Lung microvascular endothelial cell (primary cell): ENCODE data around the gene NPFF. TPM values are rescaled to one million over a fixed set of nuclear protein-coding genes. Genes with fewer than 3 reads are reported as not detected.
"Not testable (repeated sequence)": the region's sequence is repeated elsewhere in the genome, so short reads cannot be mapped to it uniquely, and the experiment has no call there.

Experiments used
- DNase-seq, 2 donors: peaks; one replicate each; pipeline versions ENCODE4 v3.0.0 to v3.0.0-alpha.2; 2010; ENCODE audit warnings: low read depth in 2 of 2
- total RNA-seq: library from RNA; depleted of rRNA; stranded (reverse); fragments of >200 nt; gene quantifications from 2 replicates; pipeline ENCODE4 v1.2.1, GENCODE V29; 2014

Gene NPFF, protein sequence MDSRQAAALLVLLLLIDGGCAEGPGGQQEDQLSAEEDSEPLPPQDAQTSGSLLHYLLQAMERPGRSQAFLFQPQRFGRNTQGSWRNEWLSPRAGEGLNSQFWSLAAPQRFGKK
- total RNA-seq: not detected in 2 replicates

DNA sequence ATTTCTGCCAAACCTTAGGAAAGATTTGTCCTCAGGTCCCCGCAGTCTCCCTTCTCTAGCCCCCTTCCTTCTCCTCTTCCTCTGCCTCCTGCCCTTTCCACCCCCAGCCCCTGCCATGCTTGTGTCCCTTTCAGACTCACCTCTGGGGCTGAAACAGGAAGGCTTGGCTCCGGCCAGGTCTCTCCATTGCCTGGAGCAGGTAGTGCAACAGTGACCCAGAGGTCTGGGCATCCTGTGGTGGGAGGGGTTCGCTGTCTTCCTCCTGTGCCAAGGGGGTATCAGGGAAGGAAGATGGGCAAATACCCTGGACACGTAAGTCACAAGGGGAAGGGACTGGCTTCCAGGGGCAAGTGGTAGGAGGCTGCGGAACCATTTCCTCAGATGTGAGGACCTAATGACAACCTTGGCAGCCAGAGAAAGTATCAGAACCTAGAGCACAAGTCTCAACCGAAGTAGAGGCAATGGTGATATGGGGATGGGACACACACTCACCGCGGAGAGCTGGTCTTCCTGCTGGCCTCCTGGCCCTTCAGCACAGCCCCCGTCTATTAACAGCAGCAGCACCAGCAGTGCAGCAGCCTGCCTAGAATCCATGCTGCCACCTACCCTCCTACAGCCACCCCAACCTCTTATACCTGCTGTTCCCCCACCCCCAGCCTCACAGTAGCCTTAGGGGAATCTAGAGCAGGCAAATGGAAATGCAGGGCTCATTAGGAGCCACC is at the start of gene NPFF:
Gene NPFF, minus strand, starts transcription at position 604 of the 722 bp plus-strand sequence. Its CDS starts 10 bp downstream, at position 594.
- DNase-seq: no peak

DNA sequence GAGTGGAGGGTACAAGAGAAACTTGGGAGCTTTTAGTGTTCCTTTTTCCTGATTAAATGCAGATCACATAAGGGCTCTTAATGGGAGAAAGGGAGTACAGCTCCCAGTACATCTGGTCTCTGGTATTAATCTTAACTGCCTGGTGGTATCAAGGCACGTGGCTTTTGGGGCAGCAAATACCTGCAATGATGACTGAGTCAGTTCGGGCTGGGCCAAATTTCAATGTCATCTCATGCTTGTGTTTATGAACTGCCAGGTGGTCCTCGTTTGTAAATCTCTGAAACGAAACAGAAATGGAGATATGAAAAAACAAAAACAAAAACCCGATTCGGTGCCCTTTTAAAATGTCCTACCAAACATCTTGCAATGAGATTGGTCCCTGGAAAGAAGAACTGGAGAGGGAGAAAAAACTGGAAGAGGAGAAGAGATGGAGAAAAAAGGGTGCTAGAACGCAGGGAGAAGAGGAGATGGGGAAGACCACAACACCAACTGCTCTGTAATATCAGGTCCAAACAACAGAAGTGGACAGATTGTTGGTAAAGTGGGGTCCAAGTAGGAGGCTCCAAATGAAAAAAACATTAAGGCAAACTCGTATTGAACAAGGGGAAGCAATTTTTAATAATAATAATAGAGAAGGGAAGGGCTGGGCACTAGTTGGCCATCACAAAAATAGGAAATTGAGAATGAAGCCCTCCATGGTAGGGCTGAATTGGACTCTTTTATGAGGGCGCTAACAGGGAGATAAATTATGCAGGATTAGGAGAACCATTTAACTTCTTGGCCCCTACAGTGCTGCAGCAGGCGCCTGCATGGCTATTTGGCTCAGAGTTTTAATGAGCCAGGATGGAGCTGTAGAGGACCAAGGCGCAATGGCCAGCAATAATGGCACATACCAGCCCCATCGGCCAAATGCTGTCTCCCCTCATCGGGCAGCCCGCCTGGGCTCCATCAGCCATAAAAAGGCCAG is 45.4 kb upstream of the NPFF start:
- no peak for DNase-seq

DNA sequence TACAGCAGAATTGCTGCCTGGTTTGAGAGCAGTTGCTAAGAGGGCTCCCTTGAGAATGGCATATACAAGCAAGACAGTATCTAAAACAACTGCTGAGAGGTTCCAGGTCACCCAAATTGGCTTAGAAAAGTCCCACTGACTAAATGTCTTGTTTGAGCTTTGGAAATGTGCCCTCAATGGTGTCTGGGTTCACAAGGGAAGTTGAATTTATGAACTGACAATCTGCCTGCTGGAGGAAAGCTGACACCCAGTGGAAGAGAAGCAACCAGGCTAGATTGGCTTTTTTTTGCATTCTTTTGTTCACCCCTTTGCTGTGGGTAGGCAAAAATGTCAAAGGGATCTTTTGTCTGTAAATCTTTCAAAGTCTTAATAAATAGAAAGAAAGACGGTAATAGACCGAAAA is 44.6 kb upstream of the NPFF start:
- no peak for DNase-seq

DNA sequence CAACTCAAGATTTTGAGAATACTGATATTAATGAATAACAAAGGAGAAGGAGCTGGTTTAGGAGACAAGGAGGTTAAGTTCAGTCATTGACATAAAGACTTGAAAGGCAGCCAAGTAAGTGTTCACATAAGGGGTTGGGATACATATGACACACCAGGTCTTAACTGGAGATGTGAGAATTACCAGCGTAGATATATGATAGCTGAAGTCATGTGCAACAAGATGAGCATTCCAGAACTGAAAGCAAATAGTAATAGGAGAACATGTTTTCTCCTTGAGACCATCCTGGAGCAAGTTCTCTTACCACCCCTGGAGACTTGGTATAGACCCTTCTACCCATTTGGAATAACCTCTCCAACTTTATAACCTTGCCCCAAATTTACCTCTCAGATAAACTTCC is 43.3 kb upstream of the NPFF start:
- DNase-seq: peak in 1 of 2 donors; percentile 33

DNA sequence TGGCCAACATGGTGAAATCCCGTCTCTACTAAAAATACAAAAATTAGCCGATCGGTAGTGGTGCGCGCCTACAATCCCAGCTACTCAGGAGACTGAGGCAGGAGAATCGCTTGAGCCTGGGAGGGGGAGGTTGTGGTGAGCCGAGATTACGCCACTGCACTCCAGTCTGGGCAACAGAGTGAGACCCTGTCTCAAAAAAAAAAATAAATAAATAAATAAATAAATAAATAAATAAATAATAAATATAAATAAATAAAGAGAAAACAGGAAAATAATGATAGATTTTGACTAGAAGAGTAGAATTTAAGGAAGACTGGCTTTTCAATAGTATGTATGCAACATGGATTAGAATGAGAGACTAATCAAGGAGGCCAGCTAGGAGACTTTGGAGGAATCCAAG is 42.8 kb upstream of the NPFF start:
- not testable (repeated sequence) for DNase-seq

DNA sequence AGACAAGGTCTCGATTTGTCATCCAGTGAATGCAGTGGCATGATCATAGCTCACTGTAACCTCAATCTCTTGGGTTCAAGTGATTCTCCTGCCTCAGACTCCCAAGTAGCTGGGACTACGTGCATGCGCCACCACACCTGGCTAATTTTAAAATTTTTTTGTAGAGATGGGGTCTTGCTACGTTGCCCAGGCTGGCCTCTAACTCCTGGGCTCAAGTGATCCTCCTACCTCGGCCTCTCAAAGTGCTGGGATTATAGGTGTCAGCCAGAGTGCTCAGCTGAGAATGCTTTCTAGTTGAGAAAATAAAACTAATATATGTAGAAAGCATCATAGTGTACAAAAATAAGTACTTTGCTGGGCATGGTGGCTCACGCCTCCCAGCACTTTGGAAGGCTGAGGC is 41.1 kb upstream of the NPFF start:
- DNase-seq: not testable (repeated sequence)

DNA sequence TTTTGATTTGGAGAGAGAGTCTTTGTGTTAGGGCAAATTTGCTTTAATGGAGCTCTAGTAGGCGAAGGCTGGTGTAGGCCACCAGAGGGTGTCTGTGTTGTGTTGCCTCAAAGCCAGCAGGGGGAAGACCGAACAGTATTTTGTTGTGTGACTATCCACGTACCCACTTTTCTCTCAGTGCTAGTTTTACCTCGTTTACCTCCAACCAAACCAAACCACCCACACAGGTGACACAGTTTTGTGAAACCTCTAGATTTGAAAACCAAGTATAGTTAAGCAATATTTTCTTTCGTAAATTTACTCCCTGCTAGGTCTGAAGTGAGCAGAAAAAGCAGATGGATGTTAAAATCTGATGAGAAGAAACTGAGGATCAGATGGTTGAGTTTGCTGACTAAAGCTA is 36.3 kb upstream of the NPFF start:
- peak; percentile 87 to 88 for DNase-seq

DNA sequence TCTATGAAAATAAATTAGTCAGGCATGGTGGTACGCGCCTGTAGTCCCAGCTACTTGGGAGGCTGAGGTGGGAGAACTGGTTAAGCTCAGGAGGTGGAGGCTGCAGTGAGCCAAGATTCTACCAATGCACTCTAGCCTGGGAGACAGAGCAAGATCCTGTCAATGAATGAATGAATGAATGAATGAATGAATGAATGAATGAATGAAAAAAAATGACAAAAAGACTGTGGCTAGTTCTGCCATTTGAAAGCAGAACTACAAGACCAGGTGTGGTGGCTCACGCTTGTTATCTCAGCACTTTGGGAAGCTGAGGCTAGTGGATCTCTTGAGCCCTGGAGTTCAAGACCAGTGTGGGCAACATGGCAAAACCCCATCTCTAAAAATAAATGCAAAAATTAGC is 32.2 kb upstream of the NPFF start:
- DNase-seq: no peak

DNA sequence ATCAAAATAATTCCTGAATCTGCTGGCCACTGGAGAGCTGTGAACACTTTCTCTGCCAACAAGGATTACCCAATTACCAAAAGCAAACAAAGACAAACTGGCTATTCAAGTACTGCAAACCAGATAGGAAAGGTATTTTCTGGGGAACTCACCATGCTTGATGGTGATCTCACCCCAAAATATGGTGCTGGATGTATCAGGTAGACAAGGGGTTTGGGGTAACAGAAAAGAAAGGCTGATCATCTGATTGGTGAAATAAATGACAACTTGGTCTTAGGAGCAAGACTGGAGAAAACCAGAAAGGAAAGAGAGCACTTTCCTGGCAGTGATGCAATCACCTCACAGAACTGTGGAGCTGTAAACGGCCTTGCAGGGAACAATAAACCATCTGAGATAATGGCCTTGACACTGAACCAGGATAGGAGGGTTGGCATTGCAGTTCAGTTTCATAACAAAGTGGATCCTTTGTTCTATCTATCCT is 31.0 kb upstream of the NPFF start:
- peak; percentile 40 to 58 for DNase-seq

DNA sequence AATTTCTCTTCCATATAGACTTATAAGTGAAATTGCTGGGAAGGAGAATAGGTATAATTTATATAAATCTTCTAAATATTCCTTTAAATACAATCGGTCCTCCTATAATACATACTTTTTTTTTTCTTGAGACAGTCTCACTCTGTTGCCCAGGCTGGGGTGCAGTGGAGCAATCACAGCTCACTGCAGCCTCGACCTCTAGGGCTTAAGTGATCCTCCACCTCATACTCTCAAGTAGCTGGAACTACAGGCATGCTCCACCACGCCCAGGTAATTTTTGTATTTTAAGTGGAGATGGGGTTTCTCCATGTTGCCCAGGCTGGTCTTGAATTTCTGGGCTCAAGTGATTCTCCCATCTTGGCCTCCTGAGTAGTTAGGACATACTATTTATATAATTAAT is 29.7 kb upstream of the NPFF start:
- no peak for DNase-seq

DNA sequence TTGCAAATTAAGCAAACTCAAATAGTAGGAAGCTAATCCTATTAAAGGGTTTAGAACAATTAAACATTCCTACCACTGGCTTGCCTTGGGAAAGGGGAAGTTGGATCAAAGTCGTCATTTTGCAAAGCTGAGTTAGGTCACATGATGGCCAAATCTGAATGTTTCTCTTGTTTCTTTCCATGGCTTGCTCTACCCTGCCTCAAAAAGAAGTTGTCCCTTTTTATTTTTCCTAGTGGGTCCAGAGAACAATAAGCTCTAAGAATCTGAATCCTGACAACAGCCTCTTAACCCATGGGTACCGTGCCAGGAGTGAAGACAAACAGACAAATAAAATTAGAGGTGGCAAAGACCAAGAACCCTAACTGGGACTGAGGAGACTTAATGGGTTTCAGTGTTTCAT is 26.2 kb upstream of the NPFF start:
- no peak for DNase-seq

DNA sequence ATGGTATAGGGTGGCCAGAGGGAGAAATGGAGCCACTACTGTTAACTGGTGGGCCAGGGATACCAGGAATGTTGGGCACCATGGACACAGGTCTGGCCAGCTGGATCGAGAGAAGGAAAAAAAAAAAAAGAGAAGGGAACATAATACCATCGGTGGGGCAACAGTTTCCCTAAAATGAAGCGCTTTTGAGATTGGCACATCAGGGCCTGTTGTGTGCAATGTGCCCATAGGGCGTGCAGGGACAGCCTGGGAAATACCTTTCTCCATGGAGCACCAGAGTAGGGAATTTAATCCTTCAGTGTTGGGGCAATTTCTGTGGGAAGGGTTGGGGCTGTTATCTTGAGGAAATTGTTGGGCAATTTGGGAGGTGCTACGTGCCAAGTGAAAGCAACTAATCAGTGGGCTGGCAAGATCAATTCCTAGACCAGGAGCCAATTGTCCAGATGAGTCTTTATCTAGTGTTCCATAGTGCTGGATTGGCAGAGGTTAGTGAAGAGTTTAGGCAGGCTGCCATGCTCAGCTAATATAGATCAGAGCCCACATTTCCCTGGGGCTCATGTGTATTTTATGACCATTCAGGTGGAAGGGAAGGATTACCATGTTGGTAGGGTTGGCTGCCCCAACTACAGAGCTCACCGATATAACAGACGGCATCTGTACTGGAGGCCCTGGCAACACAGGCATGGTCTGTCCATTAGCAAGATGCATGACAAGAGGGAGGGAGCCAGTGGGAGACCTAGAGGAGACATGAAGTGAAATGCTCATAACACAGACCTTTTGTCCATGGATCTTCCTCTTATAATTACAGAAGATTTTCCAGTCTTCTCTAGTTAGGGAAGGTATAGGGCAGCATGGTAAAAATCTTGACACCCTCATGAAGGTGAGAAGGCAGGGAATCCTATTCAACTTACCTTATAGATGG is 25.5 kb upstream of the NPFF start:
- DNase-seq: no peak

DNA sequence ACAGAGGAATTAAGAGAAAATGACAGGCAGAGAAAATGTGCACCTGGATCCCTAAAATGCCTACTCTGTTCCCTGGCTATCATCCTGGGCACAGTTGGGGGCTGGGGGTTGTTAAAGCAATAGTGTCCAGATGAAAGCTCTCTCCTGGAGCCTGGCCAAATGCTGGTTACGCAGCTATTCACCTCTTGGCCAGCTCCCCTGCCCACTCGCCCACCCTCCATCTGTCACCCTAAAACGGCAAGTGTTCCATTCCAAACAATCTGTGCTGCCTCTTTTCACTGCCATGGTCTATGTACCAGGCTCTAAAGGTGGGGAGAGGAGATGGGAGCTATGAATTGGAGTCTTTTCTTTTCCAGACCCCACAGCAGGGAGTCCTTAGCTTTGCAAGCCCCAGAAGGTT is 24.7 kb upstream of the NPFF start:
- no peak for DNase-seq

DNA sequence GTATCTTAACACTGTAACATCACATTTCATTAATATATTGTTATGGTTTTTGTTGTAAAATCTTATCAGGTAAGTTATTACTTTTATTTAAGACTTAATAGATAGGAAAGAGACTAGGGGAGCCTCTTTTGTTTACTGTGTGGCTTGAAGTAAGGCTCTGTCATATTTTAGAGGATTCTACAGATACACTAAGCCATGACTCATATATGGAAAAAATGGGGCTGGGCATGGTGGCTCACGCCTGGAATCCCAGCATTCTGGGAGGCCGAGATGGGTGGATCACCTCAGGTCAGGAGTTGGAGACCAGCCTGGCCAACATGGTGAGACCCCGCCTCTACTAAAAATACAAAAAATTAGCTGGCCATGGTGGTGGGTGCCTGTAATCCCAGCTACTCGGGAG is 23.6 kb upstream of the NPFF start:
- peak in 1 of 2 donors; percentile 29 for DNase-seq

DNA sequence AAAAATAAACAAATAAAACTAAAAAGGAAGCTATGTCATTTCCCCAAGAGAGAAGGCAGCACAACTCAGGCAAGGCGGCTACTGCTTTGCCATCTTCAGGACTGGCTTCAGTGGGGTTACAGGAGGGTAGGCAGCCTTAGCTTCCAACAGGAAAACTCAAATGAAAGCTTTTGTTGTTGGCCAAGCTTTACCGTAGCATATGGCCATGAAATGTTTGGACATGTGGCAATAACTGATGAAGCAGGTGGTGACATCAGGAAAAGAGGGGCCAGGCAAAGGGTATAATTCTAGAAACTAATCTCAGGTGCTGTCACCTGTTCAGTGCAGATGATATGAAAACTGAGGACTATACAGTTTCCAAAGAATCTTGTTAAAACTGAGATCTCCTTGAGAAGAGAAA is 22.8 kb upstream of the NPFF start:
- DNase-seq: no peak

DNA sequence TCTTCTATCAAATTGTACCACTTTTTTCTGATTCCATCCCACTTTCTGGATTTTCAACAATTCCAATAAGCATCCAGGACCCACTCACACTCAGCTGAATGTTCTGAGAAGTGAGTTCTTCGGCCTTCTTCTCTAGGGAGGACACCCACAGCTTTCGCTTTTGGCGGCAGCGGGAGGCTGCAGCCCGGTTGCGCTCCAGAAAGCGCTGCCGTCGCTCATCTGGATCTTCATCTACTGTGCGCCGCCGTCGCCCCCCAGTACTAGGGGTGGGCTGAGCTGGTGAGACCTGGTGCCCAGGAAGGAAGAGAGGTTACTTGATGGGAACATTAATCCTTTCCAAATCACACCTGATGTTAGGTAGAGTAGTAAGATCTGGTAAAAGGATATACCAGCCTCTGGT is 17.2 kb upstream of the NPFF start:
- no peak for DNase-seq

DNA sequence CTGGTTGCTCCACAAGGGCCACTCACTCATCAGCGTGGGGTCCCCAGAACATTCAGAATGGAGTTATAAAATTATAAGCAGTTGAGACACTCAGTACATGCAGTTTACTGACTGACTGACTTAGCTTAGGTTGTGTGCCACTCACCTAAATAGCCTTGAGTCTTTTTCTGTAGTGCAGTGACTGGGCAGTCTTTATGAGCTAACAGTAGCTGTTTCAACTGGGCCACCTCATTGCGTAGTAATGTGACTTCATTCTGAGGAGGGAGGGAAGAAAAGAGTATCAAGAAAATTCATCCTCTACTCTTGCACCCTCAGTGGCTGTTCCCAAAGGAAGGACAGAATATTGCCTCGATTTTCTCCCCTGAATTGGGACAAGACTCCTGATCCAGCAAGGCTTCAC is 15.8 kb upstream of the NPFF start:
- DNase-seq: no peak

DNA sequence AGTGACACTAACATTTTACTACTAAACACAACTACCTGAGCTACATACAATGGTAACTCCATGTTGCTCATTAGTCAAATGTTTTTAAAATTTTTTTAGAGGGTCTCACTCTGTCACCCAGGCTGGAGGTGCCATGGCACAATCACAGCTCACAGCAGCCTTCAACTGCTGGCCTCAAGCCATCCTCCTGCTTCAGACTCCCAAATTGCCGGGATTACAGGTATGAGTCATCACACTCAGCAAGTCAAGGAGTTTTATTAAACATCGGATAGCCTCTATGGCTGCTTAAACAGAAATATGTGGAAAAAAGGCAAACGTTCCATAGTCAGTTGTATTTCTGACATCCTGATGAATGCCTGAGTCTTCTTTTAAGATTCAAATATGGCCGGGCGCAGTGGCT is 11.1 kb upstream of the NPFF start:
- DNase-seq: no peak

DNA sequence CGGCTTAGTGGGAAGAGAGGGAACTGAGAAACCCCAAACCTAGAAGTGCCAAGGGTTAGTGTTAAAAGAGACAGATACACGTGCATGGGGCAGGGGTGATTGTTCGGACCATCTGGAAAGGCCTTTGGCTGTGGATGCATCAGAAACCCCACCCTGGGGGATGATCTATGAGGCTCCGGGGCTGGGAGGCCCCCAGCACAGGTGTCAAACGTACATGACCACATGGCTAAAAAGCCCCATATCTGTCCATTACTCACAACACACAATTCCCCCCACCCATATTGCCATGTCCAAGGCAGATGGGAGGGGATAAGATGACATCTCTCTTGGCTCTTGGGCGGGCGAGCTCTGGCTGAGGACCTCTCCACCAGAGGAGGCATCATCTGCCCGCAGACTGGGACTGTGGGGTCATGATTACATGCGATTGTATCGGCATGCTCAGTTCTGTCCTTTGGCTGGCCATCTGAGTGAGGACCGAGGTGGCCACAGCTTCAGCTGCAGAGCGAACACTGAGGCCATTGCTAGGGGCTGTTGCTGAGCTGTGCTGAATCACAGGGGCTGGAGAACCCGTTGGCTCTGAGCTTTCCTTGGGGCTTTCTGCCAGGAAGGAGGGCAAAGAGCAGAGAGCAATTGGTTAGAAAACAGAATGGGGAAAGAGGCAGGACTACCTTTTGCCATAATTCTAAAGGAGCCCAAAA is 9.6 kb upstream of the NPFF start:
- DNase-seq: no peak

DNA sequence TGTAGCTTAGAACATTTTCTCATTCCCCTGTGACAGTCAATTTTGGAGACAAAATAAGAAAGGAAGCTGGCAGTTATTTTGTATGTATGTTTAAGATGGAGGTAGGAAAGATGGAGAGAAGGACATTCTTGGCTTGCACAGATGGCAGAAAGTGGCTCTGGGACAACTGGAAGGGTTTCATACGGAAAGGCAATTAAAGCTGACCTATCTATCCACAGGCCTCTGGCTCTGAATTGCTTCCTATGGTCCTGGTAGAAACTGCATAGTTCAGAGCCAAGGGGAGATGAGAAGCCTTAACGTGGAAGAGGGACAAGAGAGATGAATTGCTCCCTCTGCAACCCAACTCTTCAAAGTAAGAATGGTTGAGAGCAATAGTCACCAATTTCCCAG is 8.0 kb upstream of the NPFF start:
- no peak for DNase-seq
